ENCODE measurements around the gene B4GALNT4. TPM values are rescaled to one million over a fixed set of nuclear protein-coding genes. Genes with fewer than 3 reads are reported as not detected.
"Not testable (repeated sequence)": the region's sequence is repeated elsewhere in the genome, so short reads cannot be mapped to it uniquely, and the experiment has no call there.

B4GALNT4 gene
- total RNA-seq, 2 donors from 2014 or later, result 2.1 to 2.7 TPM

- Mint-ChIP-seq H3K4me3 (no peak overlapping the region), H3K9me3 (no peaks in the 10 kb centered on the region), H3K27ac (no peak overlapping the region), H3K27me3 (ENCODE audit: low read depth) (no peaks in the 10 kb centered on the region), H3K4me1 (ENCODE audit: low read depth) (peaks cover 24% of the 10 kb centered on the region), H3K36me3 (ENCODE audit: insufficient read depth in 2 of 2) (no peaks in the 10 kb centered on the region)
- DNase-seq (no peak), ATAC-seq (replicated peaks in 1 of 2) (no peak)
Observed at GRCh38 chr11:418343-419247, 49.3 kb downstream of the B4GALNT4 start.

DNA sequence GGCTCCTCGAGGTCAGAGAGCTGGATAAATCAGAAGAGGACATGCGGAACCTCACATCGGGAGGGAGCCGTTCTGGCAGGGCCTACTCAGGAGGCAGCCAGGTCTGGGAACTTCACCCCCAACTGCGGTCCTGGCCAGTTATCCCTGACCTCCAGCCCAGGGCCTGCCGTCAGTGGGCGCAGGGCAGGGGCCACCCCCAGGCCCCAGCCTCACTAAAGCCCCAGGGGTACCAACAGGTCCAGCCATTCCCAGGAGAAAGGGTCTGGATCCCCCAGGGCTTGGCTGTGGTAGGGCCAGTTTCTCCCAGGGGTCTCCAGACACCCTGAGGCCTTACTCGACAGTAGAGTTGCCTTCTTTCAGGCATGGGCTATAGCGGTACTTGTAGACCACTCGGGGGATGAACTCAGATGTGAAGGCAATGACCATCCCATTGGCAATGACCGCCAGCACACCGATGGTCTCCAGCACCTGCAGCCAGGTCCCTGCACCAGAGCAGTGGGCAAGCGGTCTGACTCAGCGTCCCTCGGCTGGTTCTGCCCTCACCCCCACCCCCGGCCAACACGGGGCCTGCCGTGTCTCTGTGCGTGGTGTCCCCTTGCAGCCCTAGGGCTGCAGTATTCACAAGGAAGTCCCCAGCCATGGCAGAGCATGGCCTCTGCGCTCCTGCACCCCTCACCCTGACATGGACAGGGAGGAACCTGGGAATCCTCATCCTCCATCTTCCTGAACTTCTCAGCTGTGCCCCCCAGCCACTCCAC, 50.1 kb downstream of the B4GALNT4 start:
- no peak overlapping the region for H3K27ac Mint-ChIP-seq
- no peak for DNase-seq
- no peaks in the 10 kb centered on the region for H3K9me3 Mint-ChIP-seq
- no peaks in the 10 kb centered on the region for H3K27me3 Mint-ChIP-seq (ENCODE audit: low read depth)
- H3K4me3 Mint-ChIP-seq, result no peak overlapping the region
- H3K4me1 Mint-ChIP-seq (ENCODE audit: low read depth), result peaks cover 19% of the 10 kb centered on the region
- no peak for ATAC-seq (replicated peaks in 1 of 2)
- no peaks in the 10 kb centered on the region for H3K36me3 Mint-ChIP-seq (ENCODE audit: insufficient read depth in 2 of 2)

GRCh38 chr11:420054-420910, 51.0 kb downstream of the B4GALNT4 start:
- no peak overlapping the region for H3K4me3 Mint-ChIP-seq
- no peaks in the 10 kb centered on the region for H3K27me3 Mint-ChIP-seq (ENCODE audit: low read depth)
- H3K36me3 Mint-ChIP-seq (ENCODE audit: insufficient read depth in 2 of 2), result peaks cover 2% of the 10 kb centered on the region in 2 donors
- DNase-seq (no peak), ATAC-seq (replicated peaks in 1 of 2) (no peak)
- H3K27ac Mint-ChIP-seq, result no peak overlapping the region
- no peaks in the 10 kb centered on the region for H3K9me3 Mint-ChIP-seq
- peaks cover 11% of the 10 kb centered on the region for H3K4me1 Mint-ChIP-seq (ENCODE audit: low read depth)

- Mint-ChIP-seq H3K27me3 (ENCODE audit: low read depth) (no peaks in the 10 kb centered on the region), H3K4me1 (ENCODE audit: low read depth) (peaks cover 5% of the 10 kb centered on the region), H3K4me3 (no peak overlapping the region), H3K27ac (no peak overlapping the region), H3K9me3 (no peaks in the 10 kb centered on the region), H3K36me3 (ENCODE audit: insufficient read depth in 2 of 2) (peaks cover 2% of the 10 kb centered on the region in 2 donors)
- DNase-seq (no peak), ATAC-seq (replicated peaks in 1 of 2) (no peak)
Observed at GRCh38 chr11:420911-421321, 51.6 kb downstream of the B4GALNT4 start.

- H3K27me3 Mint-ChIP-seq (ENCODE audit: low read depth), result no peaks in the 10 kb centered on the region
- H3K27ac Mint-ChIP-seq, result no peak overlapping the region
- no peaks in the 10 kb centered on the region for H3K9me3 Mint-ChIP-seq
- DNase-seq (no peak), ATAC-seq (replicated peaks in 1 of 2) (no peak)
- peaks cover 2% of the 10 kb centered on the region in 2 donors for H3K36me3 Mint-ChIP-seq (ENCODE audit: insufficient read depth in 2 of 2)
- H3K4me1 Mint-ChIP-seq (ENCODE audit: low read depth), result no peaks in the 10 kb centered on the region
- no peak overlapping the region for H3K4me3 Mint-ChIP-seq
Observed at GRCh38 chr11:422249-422656, 53.0 kb downstream of the B4GALNT4 start.

DNA sequence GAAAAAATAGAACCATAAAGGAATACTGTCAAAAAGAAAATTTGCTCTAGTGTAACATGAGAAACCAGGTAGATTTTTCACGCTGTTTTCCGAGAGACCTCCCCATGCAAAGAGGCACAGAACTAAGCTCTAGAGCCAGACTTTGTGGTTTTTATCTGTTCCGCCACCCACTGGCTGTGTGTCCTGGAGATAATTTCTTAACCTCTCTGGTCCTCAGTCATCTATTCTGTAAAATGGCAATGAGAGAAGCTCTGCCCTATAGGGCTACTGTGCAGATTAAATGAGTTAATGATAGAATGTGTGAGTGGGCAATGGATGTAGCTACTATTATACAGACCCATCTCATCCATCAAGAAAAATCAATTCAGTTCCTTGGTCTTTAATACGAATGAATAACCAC, 54.9 kb downstream of the B4GALNT4 start:
- no peak for ATAC-seq (replicated peaks in 1 of 2)
- H3K9me3 Mint-ChIP-seq, result no peaks in the 10 kb centered on the region

DNA sequence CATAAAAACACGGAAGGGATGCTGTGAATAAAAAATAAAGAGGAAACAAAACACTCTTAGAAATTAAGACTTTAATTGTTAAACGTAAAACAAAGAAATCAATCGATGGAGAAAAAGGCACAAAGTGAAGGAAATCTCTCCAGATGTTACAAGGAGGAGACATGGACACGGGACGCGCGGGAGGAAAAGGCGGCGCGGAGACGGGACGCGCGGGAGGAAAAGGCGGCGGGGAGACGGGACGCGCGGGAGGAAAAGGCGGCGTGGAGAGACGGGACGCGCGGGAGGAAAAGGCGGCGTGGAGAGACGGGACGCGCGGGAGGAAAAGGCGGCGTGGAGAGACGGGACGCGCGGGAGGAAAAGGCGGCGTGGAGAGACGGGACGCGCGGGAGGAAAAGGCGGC, 55.5 kb downstream of the B4GALNT4 start:
- peak overlapping the region; percentile 69 for H3K27ac Mint-ChIP-seq
- H3K4me3 Mint-ChIP-seq; DNase-seq; H3K27me3 Mint-ChIP-seq (ENCODE audit: low read depth); H3K4me1 Mint-ChIP-seq (ENCODE audit: low read depth); ATAC-seq (replicated peaks in 1 of 2); H3K9me3 Mint-ChIP-seq; H3K36me3 Mint-ChIP-seq (ENCODE audit: insufficient read depth in 2 of 2): not testable (repeated sequence)

More for the DNA sequence above, 54.9 kb downstream of the B4GALNT4 start:
- no peaks in the 10 kb centered on the region for H3K27me3 Mint-ChIP-seq (ENCODE audit: low read depth)
- no peaks in the 10 kb centered on the region for H3K4me1 Mint-ChIP-seq (ENCODE audit: low read depth)
- H3K36me3 Mint-ChIP-seq (ENCODE audit: insufficient read depth in 2 of 2), result peaks cover 2% of the 10 kb centered on the region in 2 donors
- no peak overlapping the region for H3K4me3 Mint-ChIP-seq
- peak overlapping the region; percentile 69 for H3K27ac Mint-ChIP-seq
- DNase-seq, result no peak

- Mint-ChIP-seq H3K4me3 (no peak overlapping the region), H3K4me1 (ENCODE audit: low read depth) (no peaks in the 10 kb centered on the region), H3K27me3 (ENCODE audit: low read depth) (no peaks in the 10 kb centered on the region), H3K36me3 (ENCODE audit: insufficient read depth in 2 of 2) (peaks cover 2% of the 10 kb centered on the region in 2 donors), H3K27ac (no peak overlapping the region), H3K9me3 (no peaks in the 10 kb centered on the region)
- ATAC-seq (replicated peaks in 1 of 2), result no peak
- DNase-seq, result no peak
Observed at GRCh38 chr11:425301-425700, 56.0 kb downstream of the B4GALNT4 start.

- Mint-ChIP-seq H3K27ac (no peak overlapping the region), H3K4me3 (no peak overlapping the region), H3K27me3 (ENCODE audit: low read depth) (no peaks in the 10 kb centered on the region), H3K4me1 (ENCODE audit: low read depth) (no peaks in the 10 kb centered on the region), H3K9me3 (no peaks in the 10 kb centered on the region), H3K36me3 (ENCODE audit: insufficient read depth in 2 of 2) (peaks cover 2% of the 10 kb centered on the region in 2 donors)
- ATAC-seq (replicated peaks in 1 of 2) (no peak), DNase-seq (no peak)
Observed at GRCh38 chr11:426851-427250, 57.6 kb downstream of the B4GALNT4 start.

DNA sequence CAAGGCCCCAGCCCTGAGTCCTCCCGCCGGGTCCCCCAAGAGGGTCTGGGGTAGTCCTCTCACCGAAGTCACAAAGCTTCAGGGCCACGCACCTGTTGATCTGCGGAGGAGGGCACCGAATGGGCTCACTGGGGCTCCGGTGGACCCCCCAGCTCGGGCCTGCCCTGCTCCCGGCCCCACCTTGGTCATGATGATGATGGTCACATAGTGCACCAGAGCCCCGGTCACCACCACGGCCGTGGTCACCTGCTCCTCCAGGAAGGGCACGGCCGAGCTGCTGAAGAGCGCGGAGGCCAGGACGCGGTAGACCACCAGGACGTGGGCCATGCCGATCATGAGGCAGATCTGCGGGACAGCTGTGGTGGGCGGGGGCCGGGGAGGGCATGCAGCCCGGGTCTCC, 59.0 kb downstream of the B4GALNT4 start:
- peaks cover 2% of the 10 kb centered on the region in 2 donors for H3K36me3 Mint-ChIP-seq (ENCODE audit: insufficient read depth in 2 of 2)
- no peaks in the 10 kb centered on the region for H3K4me1 Mint-ChIP-seq (ENCODE audit: low read depth)
- no peak overlapping the region for H3K4me3 Mint-ChIP-seq
- no peaks in the 10 kb centered on the region for H3K9me3 Mint-ChIP-seq
- H3K27ac Mint-ChIP-seq, result no peak overlapping the region
- DNase-seq (no peak), ATAC-seq (replicated peaks in 1 of 2) (no peak)
- no peaks in the 10 kb centered on the region for H3K27me3 Mint-ChIP-seq (ENCODE audit: low read depth)

- H3K4me3 Mint-ChIP-seq, result no peak overlapping the region
- ATAC-seq (replicated peaks in 1 of 2), result no peak
- no peaks in the 10 kb centered on the region for H3K27me3 Mint-ChIP-seq (ENCODE audit: low read depth)
- H3K9me3 Mint-ChIP-seq, result no peaks in the 10 kb centered on the region
- DNase-seq, result no peak
- H3K4me1 Mint-ChIP-seq (ENCODE audit: low read depth), result no peaks in the 10 kb centered on the region
- H3K36me3 Mint-ChIP-seq (ENCODE audit: insufficient read depth in 2 of 2), result peaks cover 2% of the 10 kb centered on the region in 2 donors
- no peak overlapping the region for H3K27ac Mint-ChIP-seq
Observed at GRCh38 chr11:429391-429790, 60.1 kb downstream of the B4GALNT4 start.

DNA sequence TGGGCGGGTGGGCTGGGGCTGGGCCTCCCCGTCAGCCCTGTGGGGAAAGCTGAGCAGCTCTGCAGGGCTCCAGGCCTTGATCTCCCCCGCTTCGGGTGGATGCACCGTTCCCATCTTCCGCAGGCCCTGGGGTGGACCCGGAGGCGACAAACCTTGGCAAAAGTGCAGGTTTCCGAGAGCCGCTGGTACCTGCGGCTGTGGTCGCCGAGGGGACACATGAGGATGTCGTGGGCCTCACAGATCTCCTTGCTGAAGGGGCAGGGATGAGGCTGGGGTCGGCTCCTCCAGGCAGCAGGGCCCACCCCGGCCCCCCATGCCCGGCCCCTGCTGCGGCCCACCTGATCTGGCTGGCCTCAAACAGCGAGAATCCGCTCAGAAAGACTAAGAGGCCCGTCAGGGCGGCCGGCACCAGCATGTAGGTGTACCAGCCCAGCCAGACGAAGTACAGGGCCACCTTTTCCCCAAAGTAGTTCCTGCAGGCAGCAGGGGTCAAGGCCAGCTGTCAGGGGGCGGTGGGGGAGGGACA, 60.7 kb downstream of the B4GALNT4 start:
- H3K27me3 Mint-ChIP-seq (ENCODE audit: low read depth), result no peaks in the 10 kb centered on the region
- no peak overlapping the region for H3K27ac Mint-ChIP-seq
- H3K4me3 Mint-ChIP-seq, result no peak overlapping the region
- DNase-seq (no peak), ATAC-seq (replicated peaks in 1 of 2) (no peak)
- H3K9me3 Mint-ChIP-seq, result no peaks in the 10 kb centered on the region
- no peaks in the 10 kb centered on the region for H3K4me1 Mint-ChIP-seq (ENCODE audit: low read depth)
- H3K36me3 Mint-ChIP-seq (ENCODE audit: insufficient read depth in 2 of 2), result no peaks in the 10 kb centered on the region
